Adrenal gland (tissue), 12 donors: ENCODE results near the gene DOK7. TPM values are rescaled to one million over a fixed set of nuclear protein-coding genes. Genes with fewer than 3 reads are reported as not detected.

Experiments used
- DNase-seq, 7 donors: peaks; one replicate each; pipeline ENCODE4 v3.0.0-alpha.2; 2019 to 2020
- H3K27ac ChIP-seq, 5 donors: fragments of 200-600 bp; sonication (generic) in 4 of 5; 1 replicate in 3 of 5; 2 replicates in 2 of 5; pipeline versions ENCODE4 v1.5.1 to v1.8.0; 2016 to 2020; ENCODE audit warnings: mild to moderate bottlenecking in 1 of 5
- H3K27me3 ChIP-seq: fragments of 200-600 bp; 2 replicates; pipeline ENCODE4 v1.8.0; 2021
- H3K36me3 ChIP-seq, 2 donors: fragments of 200-600 bp; replicated peaks in 1 of 2; 1 replicate in 1 of 2; 2 replicates in 1 of 2; pipeline versions ENCODE4 v1.5.1 to v1.8.0; 2018 to 2022
- H3K4me1 ChIP-seq, 2 donors: fragments of 200-600 bp; replicated peaks in 1 of 2; 1 replicate in 1 of 2; 2 replicates in 1 of 2; pipeline versions ENCODE4 v1.5.1 to v1.8.0; 2018 to 2021
- H3K4me3 ChIP-seq, 4 donors: fragments of 200-600 bp; sonication (generic) in 3 of 4; one replicate each; pipeline ENCODE4 v1.5.1; 2016 to 2018
- H3K9me3 ChIP-seq, 3 donors: fragments of 200-600 bp; sonication (generic) in 1 of 3; replicated peaks in 1 of 3; 1 replicate in 2 of 3; 2 replicates in 1 of 3; pipeline versions ENCODE4 v1.5.1 to v1.8.0; 2016 to 2021
- CTCF ChIP-seq, 6 experiments: fragments of 450-650 bp in 4 of 6; fragments of 200-600 bp in 2 of 6; sonication (generic) in 1 of 6; IDR thresholded peaks; 1 replicate in 5 of 6; 2 replicates in 1 of 6; pipeline versions ENCODE4 v1.5.1 to v1.8.0; 2016 to 2021; ENCODE audit warnings: antibody characterized with exemption in 6 of 6, mild to moderate bottlenecking in 2 of 6, moderate library complexity in 1 of 6
- POLR2A ChIP-seq, 2 donors: fragments of 450-650 bp; IDR thresholded peaks; one replicate each; pipeline ENCODE4 v1.6.1; 2017; ENCODE audit warnings: antibody characterized with exemption in 2 of 2, mild to moderate bottlenecking in 2 of 2, moderate library complexity in 1 of 2
- WGBS, 4 donors: extraction: QIAGEN DNeasy Blood & Tissue Kit in 2 of 4; methylation state at CpG; one replicate each; pipeline versions ENCODE4 v1.1.5 to v1.1.7; 2013 to 2017; 5-methylcytosine and 5-hydroxymethylcytosine counted together
- intact Hi-C, 2 donors: fragments of 100-400 bp; cut with DNase I; formaldehyde crosslinking; loops; one replicate each; pipeline versions ENCODE4 v1.14.1 to v1.15.0; 2022 to 2023
- polyA plus RNA-seq, 3 donors: library from polyadenylated mRNA; stranded (reverse); fragments of 200-250 nt in 2 of 3; fragments of 350-450 nt in 1 of 3; fragmentation: Illumina TruSeq in 1 of 3; extraction: RNeasy Lipid Tissue Mini Kit (QIAGEN cat#74804) in 1 of 3; gene quantifications; one replicate each; pipeline ENCODE4 v1.2.3, GENCODE V29; 2013 to 2014
- total RNA-seq, 9 donors: library from RNA; depleted of rRNA in 4 of 9; stranded (reverse); fragments of >200 nt in 4 of 9; fragments of 120-200 nt in 1 of 9; fragmentation: NEBNext Ultra II Directional in 1 of 9; extraction: Animal tissue kit (Norgen Biotek cat#: 25700) in 1 of 9; gene quantifications; one replicate each; pipeline versions ENCODE4 v1.1.0 to v1.2.4, GENCODE V29; 2013 to 2023
- donor health status: healthy with polysubstance abuse.
- donor health status: Bipolar disorder and iron deficiency.
- donor health status: DM: yes; HTN: yes; CAD: no.
- donor health status: DM: no; HTN: no; CAD: no.
- donor health status: DM: no; HTN: no; CAD: no.
- donor health status: DM: yes; HTN: yes; CAD: no.

Gene DOK7
- total and polyA plus RNA-seq, 12 donors = 0.18 to 4.2 (median 1.1) TPM; not detected in 1

GRCh38 chr4:3415471-3416141 lies 47.5 kb upstream of the DOK7 start:
- DNase-seq = peak in 1 of 7 donors; percentile 5
- H3K4me3 ChIP-seq = no peak overlapping the region
- no peak overlapping the region for H3K27ac ChIP-seq
- no peaks in the 10 kb centered on the region for H3K9me3 ChIP-seq
- intact Hi-C loops = no loop called here
- peaks cover 0 to 21% of the 10 kb centered on the region in 2 donors for H3K36me3 ChIP-seq
- no peaks in the 10 kb centered on the region for H3K27me3 ChIP-seq
- peaks cover 8% of the 10 kb centered on the region in 2 donors for H3K4me1 ChIP-seq
- TF ChIP-seq POLR2A (IDR thresholded peaks at IDR 0.05) = no peak
- no peak for TF ChIP-seq CTCF (IDR thresholded peaks at IDR 0.05)
- WGBS, 4 donors = 89 to 94% (median 91%) methylated on average over 21 to 33 of the region's 33 CpGs

- TF ChIP-seq POLR2A (IDR thresholded peaks at IDR 0.05) (no peak), CTCF (IDR thresholded peaks at IDR 0.05) (no peak)
- intact Hi-C loops = no loop called here
- H3K27ac ChIP-seq = no peak overlapping the region
- H3K36me3 ChIP-seq = peaks cover 0 to 21% of the 10 kb centered on the region in 2 donors
- H3K4me1 ChIP-seq = peaks cover 8% of the 10 kb centered on the region in 2 donors
- H3K27me3 ChIP-seq = no peaks in the 10 kb centered on the region
- no peaks in the 10 kb centered on the region for H3K9me3 ChIP-seq
- no peak overlapping the region for H3K4me3 ChIP-seq
- 87 to 93% (median 91%) methylated on average over 16 to 18 of the region's 18 CpGs for WGBS, 4 donors
- DNase-seq = no peak
These were observed 46.8 kb upstream of the DOK7 start for GRCh38 chr4:3416270-3416669.

GRCh38 chr4:3416821-3417221 lies 46.3 kb upstream of the DOK7 start:
- 95 to 96% (median 96%) methylated on average over 13 to 17 of the region's 17 CpGs for WGBS, 4 donors
- no peak overlapping the region for H3K27ac ChIP-seq
- H3K36me3 ChIP-seq = peaks cover 0 to 21% of the 10 kb centered on the region in 2 donors
- intact Hi-C loops = no loop called here
- peaks cover 8% of the 10 kb centered on the region in 2 donors for H3K4me1 ChIP-seq
- H3K9me3 ChIP-seq = no peaks in the 10 kb centered on the region
- no peaks in the 10 kb centered on the region for H3K27me3 ChIP-seq
- H3K4me3 ChIP-seq = no peak overlapping the region
- TF ChIP-seq POLR2A (IDR thresholded peaks at IDR 0.05) (no peak), CTCF (IDR thresholded peaks at IDR 0.05) (no peak)
- no peak for DNase-seq

GRCh38 chr4:3417448-3417847 lies 45.7 kb upstream of the DOK7 start:
- no peak for DNase-seq
- no peaks in the 10 kb centered on the region for H3K27me3 ChIP-seq
- no peak overlapping the region for H3K4me3 ChIP-seq
- peaks cover 0 to 23% of the 10 kb centered on the region in 2 donors for H3K36me3 ChIP-seq
- no peak for TF ChIP-seq CTCF (IDR thresholded peaks at IDR 0.05)
- TF ChIP-seq POLR2A (IDR thresholded peaks at IDR 0.05) = no peak
- 90 to 95% (median 93%) methylated on average over 21 of the region's 21 CpGs for WGBS, 4 donors
- no peak overlapping the region for H3K27ac ChIP-seq
- intact Hi-C loops = no loop called here
- H3K9me3 ChIP-seq = no peaks in the 10 kb centered on the region
- H3K4me1 ChIP-seq = peaks cover 2 to 3% of the 10 kb centered on the region in 2 donors
